ENCODE results near the gene CEP43. TPM values are rescaled to one million over a fixed set of nuclear protein-coding genes. Genes with fewer than 3 reads are reported as not detected.

Gene CEP43
- total RNA-seq, 2 donors from 2014 or later = 17.4 to 22.5 TPM

DNA sequence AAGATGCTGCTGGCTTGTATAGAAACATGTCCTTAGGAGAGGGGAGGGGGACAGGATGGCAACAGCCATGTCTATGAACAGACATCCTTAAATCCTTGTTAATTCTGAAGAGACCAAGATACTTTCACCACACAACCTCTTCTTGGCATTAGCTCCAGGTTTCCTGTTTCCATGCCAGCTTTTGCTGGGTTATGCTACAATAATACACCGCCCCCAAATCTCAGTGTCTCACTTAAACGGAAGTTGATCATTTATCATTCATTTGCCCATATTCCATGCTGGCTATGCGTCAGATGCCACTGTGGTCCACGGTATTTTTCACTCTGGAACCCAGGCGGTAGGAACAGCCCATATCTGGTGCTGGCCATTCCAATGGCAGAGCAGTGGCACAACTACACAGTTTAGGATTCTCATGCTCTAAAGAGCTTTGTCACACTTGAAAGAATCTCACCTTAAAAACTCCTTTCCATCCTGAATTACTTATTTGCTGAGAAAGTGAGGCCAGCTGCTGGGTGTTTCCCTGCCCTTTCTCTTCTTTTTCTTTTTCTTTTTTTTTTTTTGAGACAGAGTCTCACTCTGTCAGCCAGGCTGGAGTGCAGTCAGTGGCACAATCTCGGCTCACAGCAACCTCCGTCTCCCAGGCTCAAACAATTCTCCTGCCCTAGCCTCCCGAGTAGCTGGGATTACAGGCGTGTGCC lies 39.1 kb upstream of the CEP43 start:
- ATAC-seq (no peak), DNase-seq (no peak)
- intact Hi-C loops (cut with DNase I, micrococcal nuclease) = no loop called here

DNA sequence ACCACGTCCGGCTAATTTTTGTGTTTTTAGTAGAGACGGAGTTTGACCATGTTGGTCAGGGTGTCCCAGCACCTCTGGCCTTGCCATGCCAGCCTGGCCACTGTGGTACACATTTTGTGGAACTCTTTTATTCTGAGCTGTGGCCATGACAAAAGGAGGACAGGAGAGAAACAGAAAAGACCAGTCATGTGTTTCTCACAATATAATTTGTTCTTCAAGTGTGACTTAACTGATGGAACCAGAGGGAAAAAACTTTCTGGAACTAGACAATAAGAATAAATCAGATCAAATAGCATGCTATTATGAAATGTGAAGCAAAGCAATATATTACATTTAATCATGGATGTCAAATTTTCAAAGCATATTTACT lies 38.6 kb upstream of the CEP43 start:
- DNase-seq (no peak), ATAC-seq (no peak)
- intact Hi-C loops (cut with DNase I, micrococcal nuclease) = no loop called here

DNA sequence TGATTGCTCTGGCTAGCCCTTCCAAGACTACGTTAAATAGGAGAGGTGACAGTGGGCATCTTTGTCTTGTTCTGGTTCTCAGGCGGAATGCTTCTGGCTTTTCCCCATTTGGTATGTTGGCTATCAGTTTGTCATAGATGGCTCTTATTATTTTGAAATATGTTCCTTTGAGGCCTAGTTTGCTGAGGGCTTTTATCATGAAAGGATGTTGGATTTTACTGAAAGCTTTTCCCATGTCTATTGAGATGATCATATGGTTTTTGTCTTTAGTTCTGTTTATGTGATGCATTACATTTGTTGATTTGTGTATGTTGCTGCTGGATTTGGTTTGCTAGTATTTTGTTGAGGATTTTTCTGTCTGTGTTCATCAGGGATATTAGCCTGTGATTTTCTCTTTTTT lies 32.9 kb upstream of the CEP43 start:
- no peak for ATAC-seq
- DNase-seq = no peak
- intact Hi-C loops (cut with DNase I, micrococcal nuclease) = no loop called here

DNA sequence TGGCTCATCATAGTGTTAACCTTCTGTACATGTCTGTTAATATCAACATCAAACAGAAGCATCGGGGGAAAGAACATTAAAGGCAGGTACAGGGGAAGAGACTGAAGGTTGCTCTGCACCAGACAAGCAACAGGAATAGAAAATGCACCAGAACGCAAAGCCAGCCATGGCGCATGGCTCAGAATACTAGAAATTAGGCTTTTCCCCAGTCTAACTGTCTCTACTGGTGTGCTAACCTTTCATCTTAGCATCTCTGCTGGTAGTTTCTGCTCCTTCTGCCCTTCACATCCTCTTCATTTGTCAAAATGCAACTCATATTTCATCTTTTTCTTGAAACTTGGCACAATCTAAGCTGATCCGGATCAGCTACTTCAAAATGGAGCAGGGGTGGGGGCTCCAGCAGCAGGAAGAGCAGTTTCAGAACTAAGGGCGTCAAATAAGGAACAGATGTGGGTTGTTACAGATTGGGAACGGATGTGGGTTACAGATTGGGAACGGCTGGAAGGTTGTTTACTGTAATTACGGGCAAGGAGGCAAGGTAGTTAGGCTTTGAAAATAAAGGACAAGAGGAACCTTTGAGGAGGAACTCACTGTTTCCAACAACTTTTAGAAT lies 29.7 kb upstream of the CEP43 start:
- intact Hi-C loops (cut with DNase I, micrococcal nuclease) = no loop called here
- DNase-seq = no peak
- no peak for ATAC-seq

DNA sequence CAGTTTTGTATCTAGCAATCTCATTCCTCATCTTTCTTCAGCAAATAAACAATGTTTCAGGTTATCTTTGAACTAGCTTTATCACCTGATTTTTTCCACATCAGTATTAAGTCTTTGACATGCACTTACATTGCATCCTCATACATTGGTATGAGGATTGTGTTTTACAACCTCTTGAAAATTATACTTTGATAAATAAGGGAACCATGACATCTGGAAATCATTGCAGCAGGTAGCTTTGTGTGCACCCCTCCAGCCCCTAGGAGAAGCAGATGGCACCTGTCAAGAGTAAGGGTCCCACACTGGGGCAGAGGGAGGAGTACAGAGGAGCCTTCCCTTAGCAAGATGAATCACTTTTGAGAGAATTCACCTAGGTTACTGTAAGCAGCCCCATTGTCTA lies 29.1 kb upstream of the CEP43 start:
- intact Hi-C loops (cut with DNase I, micrococcal nuclease) = no loop called here
- DNase-seq (no peak), ATAC-seq (no peak)

DNA sequence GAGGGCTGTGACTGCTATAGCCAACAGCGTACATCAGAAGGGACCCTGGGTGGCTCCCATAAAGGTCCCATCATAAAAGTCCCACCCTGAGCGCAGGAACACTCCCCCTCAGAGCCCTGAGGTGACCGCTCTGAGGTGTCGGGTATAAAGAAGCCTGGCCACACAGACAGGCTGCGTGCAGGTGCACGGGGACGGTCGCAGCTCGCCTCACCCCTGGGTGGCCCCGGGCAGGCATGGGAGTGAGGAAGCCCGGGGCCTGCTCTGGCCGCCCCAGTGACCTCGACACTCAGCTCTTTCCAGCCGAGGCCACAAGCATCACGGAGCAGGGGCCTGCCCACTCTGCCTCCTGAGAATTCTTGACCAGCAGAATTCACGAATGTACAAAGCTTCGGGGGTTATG lies 28.4 kb upstream of the CEP43 start:
- DNase-seq (no peak), ATAC-seq (no peak)
- intact Hi-C loops (cut with DNase I, micrococcal nuclease) = no loop called here

DNA sequence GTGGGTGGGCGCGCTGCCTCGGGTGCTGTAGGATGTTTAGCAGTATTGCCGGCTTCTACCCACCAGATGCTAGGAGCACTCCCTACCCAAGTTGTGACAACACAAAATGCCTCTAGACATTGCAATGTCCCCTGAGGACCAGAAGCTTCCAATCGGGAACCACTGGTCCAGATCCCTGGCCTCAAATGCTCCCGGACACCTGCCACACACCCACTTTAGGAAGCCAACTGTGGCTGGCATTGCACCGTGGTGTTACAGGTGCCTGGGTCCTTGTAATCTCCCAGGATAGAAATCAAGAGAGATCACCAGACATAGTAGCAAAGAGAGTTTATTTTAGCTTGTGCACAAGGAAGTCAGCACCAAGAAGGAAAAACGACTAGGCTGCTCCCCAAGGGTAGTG lies 27.9 kb upstream of the CEP43 start:
- DNase-seq (no peak), ATAC-seq (no peak)
- intact Hi-C loops (cut with DNase I, micrococcal nuclease) = no loop called here

DNA sequence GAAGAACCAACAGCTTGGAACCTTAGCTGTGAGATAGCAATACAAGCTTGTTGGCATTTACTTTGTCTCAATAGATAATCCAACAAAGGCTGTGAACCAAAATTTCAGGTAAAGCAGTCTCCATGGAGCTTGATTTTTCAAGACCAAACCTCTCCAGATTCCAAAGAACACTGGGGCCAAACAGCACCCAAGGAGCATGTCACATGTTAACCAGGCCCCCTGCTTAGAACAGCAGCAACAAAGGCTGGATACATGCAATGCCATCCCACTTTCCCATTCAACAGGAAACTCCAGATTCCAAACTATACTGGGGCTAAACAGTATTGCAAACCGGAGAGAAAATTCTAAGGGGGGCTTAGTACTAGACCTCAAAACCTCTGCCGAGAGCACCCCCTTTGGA lies 27.1 kb upstream of the CEP43 start:
- intact Hi-C loops (cut with DNase I, micrococcal nuclease) = no loop called here
- DNase-seq (no peak), ATAC-seq (no peak)

DNA sequence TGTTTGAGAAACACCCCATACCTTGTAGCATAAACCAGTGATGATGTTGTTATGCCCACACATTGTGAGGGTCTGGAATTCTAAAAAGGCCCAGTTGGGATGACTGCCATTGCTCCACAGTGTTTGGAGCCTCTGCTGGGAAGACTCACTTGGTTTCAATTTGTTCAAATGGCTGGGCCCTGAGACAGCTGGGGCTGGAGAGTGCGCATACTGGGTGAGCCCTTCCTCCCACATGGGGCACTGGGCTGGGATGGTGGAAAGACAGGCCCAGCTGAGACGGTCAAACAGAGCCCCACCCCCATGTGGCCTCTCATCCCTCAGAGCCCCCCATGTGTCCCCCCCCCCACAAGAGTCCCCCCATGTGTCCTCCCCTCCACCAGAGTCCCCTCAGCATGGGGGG lies 22.6 kb upstream of the CEP43 start:
- intact Hi-C loops (cut with DNase I, micrococcal nuclease) = no loop called here
- DNase-seq = no peak
- no peak for ATAC-seq

DNA sequence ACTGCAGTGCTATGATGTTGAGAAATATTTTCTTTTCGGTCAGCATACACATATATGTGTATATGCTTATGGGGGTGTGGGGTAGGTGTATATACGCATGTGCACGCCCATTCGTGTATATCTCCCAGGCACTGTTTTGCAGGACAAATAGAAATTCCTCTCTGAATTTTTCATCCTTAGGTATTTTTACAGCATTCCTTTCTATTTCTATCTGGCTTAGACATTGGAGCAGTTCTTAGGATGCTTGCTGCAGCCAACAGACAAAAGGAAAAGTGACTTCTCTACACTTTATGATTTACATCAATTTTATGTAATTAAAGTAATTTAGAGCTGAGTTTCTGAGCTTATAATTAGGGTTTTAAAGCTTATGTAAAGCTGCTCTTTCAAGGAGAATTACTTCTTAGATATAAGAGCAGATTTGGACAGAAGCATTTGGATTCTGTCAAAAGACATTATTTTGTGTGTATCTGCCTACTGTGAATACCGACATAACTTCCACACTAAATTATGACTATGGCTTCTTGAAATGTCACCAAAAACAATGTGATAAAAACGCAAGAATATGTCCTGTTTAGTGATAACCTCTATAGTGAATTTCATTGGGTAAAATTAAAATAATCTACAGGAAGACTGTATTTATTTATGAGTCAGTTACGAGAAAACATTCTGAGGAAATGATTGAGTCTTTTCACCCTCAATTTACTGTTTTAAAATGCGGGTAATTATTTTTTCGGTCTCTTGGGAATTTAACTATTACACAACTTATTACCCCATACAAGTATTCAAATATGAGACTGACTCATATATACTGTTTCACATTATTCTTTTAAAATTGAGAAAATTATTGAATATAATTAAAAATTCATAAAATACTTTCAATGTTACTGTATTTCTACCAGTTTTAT lies 21.3 kb upstream of the CEP43 start:
- ATAC-seq (no peak), DNase-seq (no peak)
- intact Hi-C loops (cut with DNase I, micrococcal nuclease) = no loop called here

DNA sequence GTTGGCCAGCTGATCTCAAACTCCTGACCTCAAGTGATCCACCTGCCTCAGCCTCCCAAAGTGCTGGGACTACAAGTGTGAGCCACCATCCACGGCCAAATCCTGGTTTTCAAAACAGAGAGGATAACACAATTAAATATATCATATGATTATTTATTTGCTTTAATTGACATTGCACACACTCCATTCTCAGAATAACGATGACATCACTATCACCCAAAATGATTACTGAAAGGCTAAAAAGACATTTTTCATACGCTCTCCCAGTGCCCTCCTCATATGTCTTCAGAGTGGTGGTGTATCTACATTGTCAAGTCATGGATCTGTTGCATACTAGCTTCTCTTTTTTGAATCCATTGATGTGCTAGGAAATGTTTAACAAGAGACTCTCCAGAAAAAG lies 18.5 kb upstream of the CEP43 start:
- intact Hi-C loops (cut with DNase I, micrococcal nuclease) = no loop called here
- no peak for ATAC-seq

DNA sequence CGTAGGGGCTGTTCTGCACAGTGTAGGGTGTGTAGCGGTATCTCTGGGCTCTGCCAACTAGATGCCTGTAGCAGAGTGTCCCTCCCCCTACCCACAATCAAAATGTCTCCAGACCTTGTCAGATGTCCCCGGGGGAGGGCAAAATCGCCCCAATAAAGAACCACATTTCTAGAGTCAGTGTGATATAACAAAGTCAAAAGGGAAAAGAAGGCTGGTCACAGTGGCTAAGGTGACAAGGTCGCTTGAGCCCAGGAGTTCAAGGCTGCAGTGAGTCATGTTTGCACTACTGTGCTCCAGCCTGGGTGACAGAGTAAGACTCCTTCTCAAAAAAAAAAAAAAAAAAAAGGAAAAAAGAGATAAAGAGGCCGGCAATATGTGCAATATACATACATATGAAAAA lies 11.7 kb upstream of the CEP43 start:
- ATAC-seq (no peak), DNase-seq (no peak)
- intact Hi-C loops (cut with DNase I, micrococcal nuclease) = no loop called here

More for the DNA sequence above, 18.5 kb upstream of the CEP43 start:
- DNase-seq = no peak

DNA sequence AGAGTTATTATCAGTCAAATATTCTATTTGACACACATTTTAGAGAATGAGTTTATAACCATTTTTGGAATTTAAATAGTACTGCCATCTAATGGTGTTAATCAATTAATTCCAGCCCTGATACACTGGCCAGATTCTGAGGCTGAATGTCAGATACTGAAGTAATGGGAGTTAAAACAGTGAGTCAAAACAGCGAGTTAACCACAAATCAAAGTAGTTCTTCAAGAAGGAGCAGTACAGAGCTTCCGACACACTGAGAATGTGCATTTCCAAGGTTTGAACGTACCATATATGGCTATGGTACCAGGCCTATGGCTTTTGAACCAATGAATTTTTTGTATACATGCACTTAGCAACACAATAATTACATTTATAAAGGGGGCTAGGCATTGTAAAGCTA lies 11.3 kb upstream of the CEP43 start:
- no peak for DNase-seq
- no peak for ATAC-seq
- intact Hi-C loops (cut with DNase I, micrococcal nuclease) = loop anchor here in 1 of 2 donors (2.0 kb wide), 1 partner anchor 201 kb away; no protein-coding TSS in a partner anchor

DNA sequence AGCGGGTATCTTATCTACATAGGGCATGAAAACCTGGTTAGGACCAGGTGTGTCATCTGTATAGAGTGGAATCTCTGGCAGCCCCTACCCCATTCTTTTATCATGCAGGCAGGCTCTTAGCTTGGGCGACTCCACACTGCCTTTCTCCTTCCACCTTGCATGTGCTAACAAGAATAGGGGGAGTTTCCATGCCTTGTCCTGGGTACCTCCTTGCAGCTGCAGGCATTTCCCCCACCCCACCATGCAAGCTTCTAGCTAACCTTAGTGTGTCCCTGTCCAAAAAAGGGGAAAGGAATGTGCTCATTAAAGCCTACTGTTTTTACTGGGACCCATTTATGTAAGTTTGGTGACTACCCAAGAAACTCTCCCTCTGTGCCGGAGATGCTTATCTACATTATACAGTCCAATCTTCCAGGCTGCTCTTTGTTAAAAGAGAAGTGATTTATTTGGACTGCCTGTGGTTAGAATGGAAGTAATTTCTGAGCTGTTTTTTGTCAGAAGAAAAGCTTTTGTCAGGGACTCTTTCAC lies 10.5 kb upstream of the CEP43 start:
- ATAC-seq = no peak
- intact Hi-C loops (cut with DNase I, micrococcal nuclease) = loop anchor here in 1 of 2 donors (2.0 kb wide), 1 partner anchor 202 kb away; no protein-coding TSS in a partner anchor
- no peak for DNase-seq

DNA sequence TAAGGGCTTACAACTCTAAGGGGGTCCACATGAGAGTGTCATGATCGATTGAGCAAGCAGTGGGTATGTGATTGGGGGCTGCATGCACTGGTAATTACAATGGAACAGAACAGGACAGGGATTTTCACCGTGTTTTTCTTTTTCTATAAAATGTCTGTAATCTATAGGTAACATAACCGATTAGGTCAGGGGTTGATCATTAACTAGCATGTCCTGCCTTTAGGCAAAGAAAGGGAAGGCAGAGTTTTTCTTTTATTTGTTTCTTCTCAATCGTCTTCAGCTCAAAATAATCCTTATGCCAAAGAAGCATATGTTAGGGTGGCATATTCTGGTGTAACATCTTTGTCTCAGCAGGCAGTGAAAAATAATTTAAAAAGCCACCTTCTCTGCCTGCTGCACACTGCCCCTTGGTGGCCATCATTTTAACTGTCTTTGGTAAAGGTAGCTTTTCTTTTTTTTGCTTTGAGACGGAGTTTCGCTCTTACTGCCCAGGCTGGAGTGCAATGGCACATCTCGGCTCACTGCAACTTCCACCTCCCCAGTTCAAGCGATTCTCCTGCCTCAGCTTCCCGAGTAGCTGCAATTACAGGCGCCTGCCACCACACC lies 9.7 kb upstream of the CEP43 start:
- DNase-seq (peak in 1 of 2 donors; percentile 53), ATAC-seq (peak; percentile 90)
- intact Hi-C loops (cut with DNase I, micrococcal nuclease) = loop anchor here in 1 of 2 donors (2.0 kb wide), 1 partner anchor 203 kb away; no protein-coding TSS in a partner anchor

DNA sequence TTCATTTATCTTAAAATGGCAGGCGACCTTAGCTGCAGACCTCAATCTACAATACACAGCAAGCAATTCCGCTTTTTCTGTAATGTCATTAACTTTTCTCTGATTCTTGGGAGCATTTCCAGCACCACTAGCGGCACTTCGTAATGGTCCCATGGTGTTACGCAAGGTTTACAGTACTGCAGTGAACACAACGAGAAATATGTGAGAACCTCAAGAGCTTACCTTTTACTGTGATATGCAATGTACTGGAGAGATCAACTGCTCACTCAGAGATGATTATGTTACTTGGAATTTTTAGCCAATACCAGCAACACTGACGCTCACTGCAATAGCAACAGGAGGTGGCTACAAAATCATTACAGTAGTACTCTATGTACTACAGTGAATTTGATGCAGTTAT lies 2.8 kb upstream of the CEP43 start:
- no peak for DNase-seq
- no peak for ATAC-seq
- intact Hi-C loops (cut with DNase I, micrococcal nuclease) = loop anchor here in 1 of 2 donors (5.0 kb wide), 1 partner anchor 146 kb away; no protein-coding TSS in a partner anchor

DNA sequence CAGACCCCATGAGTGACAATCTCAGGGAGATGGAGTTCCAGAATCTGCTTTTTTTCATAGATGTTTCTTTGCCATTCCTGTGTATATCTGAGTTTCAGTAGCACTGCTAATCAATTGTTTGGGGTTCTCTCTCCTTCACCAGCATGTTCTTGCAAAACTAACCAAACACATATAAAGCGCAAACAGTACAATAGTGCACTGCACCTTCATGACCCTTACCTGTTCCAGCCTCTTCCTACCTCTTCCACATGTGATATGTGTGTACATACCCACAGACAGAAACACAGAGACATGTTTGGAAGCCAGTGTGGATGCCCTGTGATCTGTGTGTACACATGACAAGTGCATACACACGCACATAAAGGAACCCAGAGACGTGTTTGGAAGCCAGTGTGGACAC lies 1.8 kb upstream of the CEP43 start:
- DNase-seq = no peak
- no peak for ATAC-seq
- intact Hi-C loops (cut with DNase I, micrococcal nuclease) = loop anchor here in 1 of 2 donors (5.0 kb wide), 1 partner anchor 145 kb away; no protein-coding TSS in a partner anchor

DNA sequence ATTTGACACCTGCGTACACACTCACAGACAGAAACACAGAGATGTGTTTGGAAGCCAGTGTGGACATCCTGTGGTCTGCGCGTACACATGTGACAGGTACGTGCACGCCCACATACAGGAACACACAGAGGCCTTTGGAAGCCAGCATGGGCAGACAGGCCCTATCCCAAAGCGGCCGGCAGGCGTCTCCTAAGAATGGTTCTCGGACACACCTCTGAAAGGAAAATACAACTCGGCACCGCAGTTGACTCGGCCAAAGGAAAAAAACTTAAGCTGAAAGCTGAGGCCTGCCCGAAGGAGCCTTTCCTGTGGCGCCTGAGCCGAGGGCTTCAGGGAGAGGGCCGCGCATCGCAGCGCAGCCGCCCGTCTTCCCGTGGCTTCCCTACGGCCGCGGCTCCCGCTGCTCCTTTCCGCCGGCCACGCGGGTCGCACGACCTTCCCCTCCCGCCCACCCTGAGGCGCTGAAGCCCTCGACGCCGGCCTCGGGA lies 1.4 kb upstream of the CEP43 start:
- DNase-seq = peak; percentile 71 to 84
- intact Hi-C loops (cut with DNase I, micrococcal nuclease) = loop anchor here in 1 of 2 donors (5.0 kb wide), 1 partner anchor 144 kb away; no protein-coding TSS in a partner anchor
- peak; percentile 65 for ATAC-seq

Data from left colon (tissue), 2 donors.